KBM-7 (cell line): ENCODE data around the gene DNAJA2.

Experiments
- DNase-seq: peaks from one replicate; pipeline ENCODE4 v3.0.0-alpha.2; 2015
- in situ Hi-C: fragments of 300-500 bp; cut with MboI; formaldehyde crosslinking; loops from 2 replicates; pipeline ENCODE4 v1.14.3; 2020; ENCODE audit warnings: low sequenced_read_pairs, low pct_unique_long_range_greater_than_20kb, mixed read lengths

Gene DNAJA2

DNA sequence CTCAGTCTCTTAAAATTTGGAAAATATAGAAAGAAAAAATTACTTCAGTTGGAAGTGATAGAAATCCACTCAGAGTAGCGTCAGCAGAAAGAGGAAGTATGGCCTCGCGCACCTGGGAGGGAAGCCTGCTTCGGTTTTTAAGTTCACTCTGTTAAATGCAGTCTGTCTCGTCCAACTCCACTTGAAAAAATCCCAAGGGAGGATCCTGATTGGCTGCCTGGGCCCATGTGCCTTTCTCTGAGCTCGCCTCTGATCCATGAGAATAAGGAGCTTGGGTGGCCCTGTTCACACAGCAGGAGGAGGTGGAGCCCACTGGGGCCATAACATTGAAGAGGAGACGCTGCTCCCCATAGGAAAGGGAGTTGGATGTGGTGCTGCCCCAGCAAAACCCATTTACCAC is 40.7 kb downstream of the DNAJA2 start:
- in situ Hi-C loops: no loop called here
- peak; percentile 83 for DNase-seq

DNA sequence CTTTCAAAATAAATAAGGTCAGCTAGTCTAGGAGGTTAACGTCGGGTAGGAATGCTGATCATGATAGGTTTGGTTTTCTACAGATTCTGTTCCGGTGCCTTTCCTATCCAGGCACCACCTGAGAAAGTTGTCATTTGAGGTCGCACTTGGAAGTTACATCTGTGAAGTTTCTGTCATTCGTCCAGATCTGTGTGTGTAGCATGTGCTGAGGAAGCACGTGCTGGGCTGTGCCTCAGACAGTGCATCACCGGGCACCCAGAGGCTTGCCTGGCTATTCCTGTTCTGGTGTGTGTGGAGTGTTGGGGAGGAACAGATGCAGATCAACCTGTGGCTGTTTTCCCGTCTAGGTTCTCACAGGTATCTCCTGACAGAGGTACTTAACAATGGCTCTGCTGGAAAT is 42.6 kb downstream of the DNAJA2 start:
- in situ Hi-C loops: no loop called here
- DNase-seq: no peak

DNA sequence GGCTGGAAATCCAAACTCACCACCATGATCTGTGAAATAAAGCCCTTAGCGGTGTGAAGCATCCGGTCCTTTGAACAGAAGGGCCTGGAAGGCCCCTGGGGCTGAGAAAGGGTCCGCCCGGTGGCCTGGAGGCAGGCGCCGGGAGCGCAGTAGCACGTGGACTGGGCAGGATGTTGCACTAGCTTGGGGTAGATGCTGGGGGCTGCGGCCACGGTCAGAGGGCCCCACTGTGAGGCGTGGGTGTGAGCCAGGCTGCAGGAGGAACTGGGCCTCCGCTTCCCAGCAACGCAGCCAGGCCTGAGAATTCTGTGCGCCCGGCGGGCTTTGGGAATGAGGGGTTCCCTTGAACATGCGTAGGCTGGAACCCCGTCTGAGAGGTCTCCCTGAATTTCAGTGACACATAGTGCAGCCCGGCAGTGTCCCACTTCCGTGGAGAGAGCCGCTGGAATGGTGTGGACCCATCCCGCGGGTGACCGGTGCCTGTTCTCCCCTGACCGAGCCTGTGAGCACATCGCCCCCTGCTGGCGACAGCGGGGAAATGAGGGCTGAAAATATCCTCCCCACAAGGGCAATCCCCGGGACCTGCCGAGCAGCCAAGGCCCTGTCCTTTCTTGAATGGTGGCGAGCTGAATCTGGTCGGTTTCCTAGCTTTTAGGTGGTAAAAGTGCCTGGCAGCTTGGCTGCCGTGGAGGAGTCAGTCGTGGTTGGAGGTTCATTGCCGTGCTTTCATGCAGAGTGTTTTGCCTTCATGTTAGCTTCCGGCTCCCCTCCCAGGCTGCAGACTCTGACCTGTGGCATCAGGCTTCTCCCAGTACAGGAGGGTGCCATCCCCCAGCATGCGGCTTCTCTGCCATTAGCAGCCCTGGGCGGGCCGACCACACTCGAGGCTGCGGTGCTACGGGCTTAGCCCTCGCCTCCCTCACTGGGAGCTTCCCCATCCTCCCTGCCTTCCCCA is 43.8 kb downstream of the DNAJA2 start:
- in situ Hi-C loops: no loop called here
- DNase-seq: peak; percentile 76

DNA sequence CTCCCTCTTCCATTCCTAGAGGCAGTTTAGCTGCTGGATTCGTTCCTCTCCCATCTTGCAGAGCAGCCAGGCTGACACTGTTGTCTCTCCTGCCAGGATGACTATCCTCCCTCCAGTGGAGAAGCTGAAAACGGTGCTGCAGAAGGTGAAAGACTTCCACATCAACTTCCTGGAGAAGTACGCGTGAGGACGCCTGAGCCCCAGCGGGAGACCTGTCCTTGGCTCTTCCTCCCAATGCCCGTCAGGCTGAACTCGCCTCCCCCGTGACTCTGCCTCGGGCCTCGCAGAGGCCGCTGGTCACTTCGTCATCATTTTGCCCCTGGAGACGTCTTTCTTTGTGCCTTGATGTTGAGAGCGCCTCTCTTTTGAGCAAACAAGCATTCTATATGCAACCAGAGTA is 44.7 kb downstream of the DNAJA2 start:
- in situ Hi-C loops: no loop called here
- no peak for DNase-seq

DNA sequence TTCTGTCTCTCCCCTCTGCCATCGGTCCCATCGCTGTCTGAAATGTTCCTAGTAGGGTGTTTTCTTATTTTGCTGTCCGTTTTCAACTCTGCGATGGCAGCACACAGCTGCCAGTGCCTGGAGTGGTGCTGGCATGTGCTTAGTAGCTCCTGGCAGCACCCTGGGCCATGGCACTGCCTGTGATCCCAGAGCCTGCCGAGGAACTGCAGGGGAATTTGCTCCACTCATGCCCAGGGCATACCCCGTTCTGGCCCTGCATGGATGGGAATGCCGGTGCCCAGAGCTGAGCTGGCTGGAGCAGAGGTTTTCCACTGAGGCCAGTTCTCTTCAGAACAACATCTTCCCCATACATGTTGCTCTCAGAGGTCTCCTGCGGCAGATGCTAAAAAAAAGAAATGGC is 46.2 kb downstream of the DNAJA2 start:
- no peak for DNase-seq
- in situ Hi-C loops: no loop called here

DNA sequence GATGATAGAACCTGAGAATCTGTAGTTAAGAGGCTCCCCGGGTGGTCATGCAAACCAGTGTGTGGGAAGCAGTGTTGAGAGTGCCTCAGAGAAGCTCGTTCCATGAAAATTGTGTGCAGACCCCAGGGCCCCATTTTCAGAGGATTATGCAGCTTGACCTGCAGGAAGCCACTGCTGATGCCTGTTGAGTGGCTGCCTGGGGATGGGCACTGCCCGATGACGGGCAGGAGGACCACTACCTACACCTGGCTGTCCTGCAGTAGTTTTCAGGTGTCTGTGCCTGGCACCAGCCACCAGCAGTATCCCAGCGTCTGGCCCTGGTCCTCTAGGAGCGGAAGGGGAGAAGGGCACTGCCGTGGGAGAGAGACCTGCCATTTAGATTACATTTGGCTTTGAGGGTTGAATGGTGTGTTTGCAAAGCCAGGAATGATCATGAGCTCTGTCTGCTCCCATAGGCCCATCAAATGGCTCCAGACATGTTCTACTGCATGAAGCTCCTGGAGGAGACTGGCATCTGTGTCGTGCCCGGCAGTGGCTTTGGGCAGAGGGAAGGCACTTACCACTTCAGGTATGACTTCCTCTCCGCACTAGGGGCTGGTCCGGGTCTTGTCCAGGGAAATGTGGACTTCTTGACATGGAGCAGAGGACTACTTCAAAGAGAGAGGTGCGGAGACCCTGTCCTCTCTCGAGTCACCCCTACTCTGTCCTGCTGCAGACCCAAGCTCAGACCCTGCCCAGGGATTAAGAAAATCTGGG is 46.8 kb downstream of the DNAJA2 start:
- in situ Hi-C loops: no loop called here
- no peak for DNase-seq

DNA sequence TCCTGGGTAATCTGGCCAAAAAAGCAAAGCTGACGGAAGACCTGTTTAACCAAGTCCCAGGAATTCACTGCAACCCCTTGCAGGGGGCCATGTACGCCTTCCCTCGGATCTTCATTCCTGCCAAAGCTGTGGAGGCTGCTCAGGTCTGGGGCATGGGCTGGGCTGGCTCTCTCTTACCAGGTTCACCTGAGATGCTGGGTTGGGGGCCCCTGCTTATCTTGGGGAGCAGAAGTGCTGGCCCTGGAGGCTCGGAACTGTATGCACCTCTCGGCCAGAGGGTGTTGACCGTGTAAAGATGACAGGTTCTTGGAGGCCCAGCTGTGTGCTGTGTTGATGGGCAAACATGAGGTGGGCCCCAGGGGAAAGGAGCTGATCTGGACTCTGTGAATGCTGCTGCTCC is 49.1 kb downstream of the DNAJA2 start:
- DNase-seq: no peak
- in situ Hi-C loops: loop anchor here (25.0 kb wide), 1 partner anchor 262 kb away; no protein-coding TSS in a partner anchor

DNA sequence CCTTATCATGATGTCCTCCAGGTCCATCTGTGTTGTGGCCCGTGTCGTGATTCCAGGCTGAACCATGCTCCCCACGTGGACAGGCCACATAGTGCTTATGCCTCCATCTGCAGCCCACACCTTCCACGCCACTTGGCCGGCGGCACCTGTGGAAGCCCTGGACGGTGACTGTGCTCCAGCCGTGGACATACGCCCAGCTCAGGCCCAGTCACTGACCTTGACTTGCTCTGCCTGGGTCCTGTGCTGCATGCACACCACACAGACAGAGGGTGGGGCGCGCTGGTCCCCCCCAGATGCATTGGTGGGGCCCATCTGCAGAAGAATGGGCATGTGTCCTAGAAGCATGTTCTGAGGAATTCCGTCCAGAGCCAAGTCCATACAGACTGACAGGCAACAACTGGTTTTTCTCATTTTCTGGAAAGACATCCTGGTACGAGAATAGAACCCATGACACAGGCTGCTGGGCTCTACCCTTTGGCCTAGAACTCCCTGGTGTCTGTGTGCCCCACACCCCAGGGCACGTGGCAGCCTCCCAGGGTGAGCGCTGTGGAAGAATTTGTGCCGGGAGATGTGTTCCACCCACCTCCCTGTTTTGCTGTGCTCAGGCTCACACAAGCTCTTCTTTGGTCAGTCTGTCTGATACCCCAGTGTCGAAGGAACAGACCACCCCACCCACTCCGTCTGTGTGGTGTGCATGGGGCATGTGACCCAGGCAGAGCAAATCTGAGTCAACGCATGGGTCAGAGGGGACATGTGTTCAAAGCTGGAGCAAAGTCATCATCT is 49.8 kb downstream of the DNAJA2 start:
- in situ Hi-C loops: loop anchor here (25.0 kb wide), 1 partner anchor 261 kb away; no protein-coding TSS in a partner anchor
- DNase-seq: no peak

DNA sequence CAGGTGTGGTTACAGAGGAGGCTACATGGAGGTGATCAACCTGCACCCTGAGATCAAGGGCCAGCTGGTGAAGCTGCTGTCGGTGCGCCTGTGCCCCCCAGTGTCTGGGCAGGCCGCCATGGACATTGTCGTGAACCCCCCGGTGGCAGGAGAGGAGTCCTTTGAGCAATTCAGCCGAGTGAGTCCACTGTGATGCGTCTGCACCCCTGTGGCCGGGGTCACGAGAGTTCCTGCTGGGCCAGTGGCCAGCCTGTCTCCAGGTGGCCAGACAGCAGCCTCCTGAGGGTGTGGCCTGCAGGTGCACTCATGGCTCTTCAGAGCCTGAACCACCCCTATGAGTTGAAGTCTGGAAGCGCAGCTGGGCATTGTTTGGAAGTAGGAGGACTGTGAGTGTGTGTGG is 51.2 kb downstream of the DNAJA2 start:
- no peak for DNase-seq
- in situ Hi-C loops: loop anchor here (25.0 kb wide), 1 partner anchor 260 kb away; no protein-coding TSS in a partner anchor

DNA sequence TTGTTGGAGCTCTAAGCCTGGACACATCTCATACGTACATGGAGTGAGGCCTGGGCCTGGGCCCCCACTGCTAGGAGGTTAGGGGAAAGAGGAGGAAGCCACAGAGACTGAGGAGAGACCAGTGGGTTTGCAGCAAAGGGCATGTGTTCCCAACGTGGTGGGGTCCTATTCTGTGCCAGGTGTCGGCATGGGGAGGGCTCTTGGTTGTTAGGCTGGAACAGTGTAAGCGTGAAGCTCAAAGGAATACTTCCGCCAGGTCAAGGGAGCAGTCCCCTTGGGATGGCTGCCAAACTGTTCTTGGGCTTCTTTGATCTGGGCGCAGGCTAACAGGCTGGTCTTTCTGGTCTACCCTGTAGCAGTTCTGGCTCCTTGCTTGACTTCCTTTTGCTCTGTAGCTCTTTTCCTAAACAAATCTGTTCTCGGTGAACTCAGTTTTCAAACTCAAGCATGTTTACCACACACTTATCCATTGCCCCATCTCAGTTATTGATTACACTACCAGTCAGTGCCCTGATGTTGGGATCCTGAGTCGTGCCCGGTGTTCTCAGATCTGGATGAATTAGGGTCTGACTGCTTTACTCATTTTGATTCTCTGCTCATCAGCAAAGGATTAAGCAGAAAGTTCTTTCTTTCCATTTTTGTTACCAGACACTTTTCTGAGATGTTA is 52.9 kb downstream of the DNAJA2 start:
- in situ Hi-C loops: loop anchor here (25.0 kb wide), 1 partner anchor 258 kb away; no protein-coding TSS in a partner anchor
- no peak for DNase-seq

DNA sequence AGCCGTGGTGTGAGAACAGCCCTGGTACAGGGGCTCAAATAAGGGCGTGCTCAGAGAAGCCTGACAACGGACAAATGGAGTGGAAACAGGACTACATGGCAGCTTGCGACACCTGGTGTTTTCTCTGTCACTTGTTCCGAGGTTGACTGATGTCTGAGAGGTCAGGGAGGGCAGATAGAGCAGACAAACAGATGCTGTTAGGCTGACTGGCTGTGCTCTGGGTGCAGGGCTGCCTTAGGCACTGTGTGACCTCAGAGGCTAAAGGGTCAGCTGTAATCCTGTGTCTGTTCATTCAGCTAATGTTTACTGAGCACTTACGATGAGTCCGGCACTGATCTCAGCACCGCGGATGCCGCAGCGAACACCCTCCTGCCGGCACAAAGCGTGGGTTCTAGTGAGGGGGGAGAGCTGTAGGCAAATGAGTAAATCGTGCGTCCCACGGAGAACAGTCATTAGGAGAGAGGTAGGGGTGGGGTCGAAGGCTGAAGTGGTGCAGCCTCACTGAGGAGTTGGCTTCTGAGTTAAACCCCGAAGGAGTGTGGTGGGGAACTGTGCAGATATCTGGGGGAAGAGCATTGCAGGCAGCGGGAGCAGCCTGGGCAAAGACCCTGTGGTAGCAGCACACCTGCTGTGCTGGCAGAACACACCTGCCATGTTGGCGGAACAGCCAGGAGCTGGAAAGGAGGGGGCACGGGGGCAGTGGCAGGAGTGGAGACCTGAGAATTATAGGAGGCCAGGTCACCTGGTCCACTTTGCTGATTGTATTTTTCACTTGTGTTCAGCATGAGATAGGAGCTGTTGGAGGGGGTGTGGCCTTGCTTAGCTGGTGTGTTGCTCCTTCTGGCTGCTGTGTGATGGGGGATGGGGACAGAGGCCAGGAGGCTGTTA is 54.3 kb downstream of the DNAJA2 start:
- in situ Hi-C loops: loop anchor here (10.0 to 25.0 kb wide), 2 partner anchors 64 to 257 kb away; no protein-coding TSS in a partner anchor
- DNase-seq: no peak

DNA sequence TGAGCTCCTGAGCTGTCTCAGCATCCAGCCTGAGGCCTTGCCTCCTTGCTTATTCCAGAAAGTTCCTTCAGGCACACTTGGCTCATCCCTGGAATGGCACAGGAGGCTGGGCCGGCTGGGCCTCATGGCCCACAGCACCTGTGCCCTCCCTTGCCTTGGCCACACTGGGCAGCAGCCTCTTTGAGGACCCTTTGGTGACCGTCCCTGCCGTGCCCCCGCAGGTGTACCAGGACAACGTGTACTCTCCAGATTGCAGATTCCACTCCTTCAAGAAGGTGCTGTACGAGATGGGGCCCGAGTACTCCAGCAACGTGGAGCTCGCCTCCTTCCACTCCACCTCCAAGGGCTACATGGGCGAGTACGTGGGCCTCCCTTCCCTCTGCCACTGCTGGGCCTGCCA is 55.1 kb downstream of the DNAJA2 start:
- no peak for DNase-seq
- in situ Hi-C loops: loop anchor here (10.0 to 25.0 kb wide), 2 partner anchors 64 to 256 kb away; no protein-coding TSS in a partner anchor

DNA sequence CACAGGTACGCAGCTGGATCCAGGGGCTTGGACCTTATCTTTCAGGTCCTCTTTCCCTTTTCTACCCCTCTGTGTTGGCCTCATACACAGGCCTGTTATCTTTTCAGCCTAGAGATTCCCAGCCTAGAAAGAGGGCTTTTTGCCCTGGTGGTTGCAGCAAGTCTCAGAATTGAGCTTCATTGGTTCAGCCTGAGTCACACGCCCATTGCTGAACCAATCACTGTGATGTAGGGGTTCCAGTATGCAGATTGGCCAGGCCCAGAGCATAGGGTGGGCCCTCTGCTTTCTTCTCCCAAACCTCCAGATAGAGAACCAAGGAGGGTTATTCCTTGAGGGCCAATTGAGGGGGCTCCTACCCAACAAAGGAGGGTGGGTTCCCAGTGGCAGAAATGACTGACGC is 56.5 kb downstream of the DNAJA2 start:
- in situ Hi-C loops: loop anchor here (10.0 to 25.0 kb wide), 2 partner anchors 62 to 255 kb away; no protein-coding TSS in a partner anchor
- no peak for DNase-seq

DNA sequence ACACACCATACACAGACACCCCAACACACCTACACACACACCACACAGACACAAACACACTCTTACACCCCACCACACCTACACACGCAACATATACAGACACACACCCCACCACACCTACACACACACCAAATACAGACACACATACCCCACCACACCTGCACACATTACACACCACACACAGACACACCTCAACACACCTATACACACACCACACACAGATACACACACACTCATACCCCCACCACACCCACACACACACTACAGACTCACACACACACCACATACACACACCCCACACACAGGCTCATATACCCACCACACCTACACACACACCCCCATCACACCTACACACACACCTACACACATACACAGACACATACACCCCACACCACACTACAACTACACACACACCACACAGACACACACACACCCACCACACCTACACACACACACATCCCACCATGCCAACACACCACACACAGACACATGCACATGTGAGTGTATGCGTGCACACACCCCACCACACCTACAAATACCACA is 57.9 kb downstream of the DNAJA2 start:
- no peak for DNase-seq
- in situ Hi-C loops: loop anchor here (10.0 to 25.0 kb wide), 2 partner anchors 61 to 253 kb away; no protein-coding TSS in a partner anchor

DNA sequence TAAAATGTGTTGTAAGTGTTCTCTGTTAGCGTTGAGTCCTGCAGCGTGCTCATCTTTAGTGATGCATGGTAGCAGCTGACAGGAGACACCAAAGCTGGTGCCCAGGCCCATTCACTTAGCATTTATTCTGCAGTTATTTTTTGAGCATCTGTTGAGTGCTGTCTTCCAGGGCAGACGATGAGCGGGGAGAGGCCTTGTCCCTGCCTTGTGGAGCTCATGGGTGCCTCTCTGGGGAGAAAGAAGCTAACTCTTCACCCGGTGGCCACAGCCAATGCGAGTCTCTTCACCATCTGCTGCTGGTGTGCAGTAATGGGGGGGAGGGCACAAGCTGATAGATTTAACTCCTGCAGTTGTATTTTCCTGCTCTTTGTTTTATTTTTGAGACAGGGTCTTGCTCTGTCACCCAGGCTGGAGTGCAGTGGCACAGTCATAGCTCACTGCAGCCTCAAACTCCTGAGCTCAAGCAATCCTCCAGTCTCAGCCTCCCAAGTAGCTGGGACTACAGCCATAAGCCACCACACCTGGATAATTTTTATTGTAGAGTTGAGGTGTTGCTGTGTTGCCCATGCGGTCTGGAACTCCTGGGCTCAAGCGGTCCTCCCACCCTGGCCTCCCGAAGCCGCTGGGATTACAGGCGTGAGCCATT is 58.8 kb downstream of the DNAJA2 start:
- in situ Hi-C loops: loop anchor here (10.0 to 25.0 kb wide), 2 partner anchors 60 to 252 kb away; no protein-coding TSS in a partner anchor
- DNase-seq: no peak

DNA sequence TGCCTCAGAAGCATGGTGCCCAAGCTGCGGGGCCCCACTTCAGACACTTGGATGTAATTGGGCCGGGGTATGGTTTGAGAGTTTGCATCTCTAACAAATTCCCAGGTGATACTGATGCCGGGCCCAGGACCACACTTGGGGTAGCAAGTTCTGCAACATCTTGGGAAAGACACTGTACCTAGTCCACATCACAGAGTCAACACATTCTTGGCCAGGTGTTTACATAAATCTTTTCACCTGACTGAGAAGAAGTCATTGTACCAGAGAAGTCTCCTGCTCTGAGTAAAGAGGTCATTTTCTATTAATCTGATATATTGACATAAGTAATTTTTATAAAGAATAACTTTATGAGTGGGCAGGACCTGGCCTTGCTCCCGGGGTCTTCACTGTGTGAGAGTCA is 61.8 kb downstream of the DNAJA2 start:
- DNase-seq: no peak
- in situ Hi-C loops: loop anchor here (10.0 to 25.0 kb wide), 2 partner anchors 57 to 249 kb away; no protein-coding TSS in a partner anchor

DNA sequence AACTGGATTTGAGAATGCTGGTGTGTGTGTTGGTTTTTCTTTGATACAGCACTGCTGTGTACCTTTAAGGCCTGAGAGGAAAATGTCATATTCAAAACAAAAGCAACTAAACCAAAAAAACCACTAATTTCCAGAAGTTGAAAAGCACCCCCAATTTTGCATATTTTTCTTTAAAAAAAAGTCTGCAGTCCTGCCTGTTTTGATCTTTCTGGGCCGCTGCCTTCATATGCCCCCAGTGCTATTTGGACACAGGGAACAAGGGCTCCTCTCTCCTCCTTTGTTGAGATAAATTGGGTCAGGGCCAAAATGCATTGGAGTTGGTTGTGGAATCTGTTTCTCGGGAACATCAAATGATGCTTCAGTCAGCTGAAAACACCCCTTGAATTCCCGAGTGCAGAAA is 62.4 kb downstream of the DNAJA2 start:
- in situ Hi-C loops: loop anchor here (10.0 to 25.0 kb wide), 2 partner anchors 56 to 249 kb away; no protein-coding TSS in a partner anchor
- DNase-seq: no peak
